Omental fat pad (tissue), 4 donors: Measurements from ENCODE around the gene LDB3. TPM values are rescaled to one million over a fixed set of nuclear protein-coding genes. Genes with fewer than 3 reads are reported as not detected.

Source experiments
- ATAC-seq: fragments of 150-250 bp; one replicate; pipeline ENCODE4 v1.9.1; 2016; ENCODE audit warnings: mild to moderate bottlenecking, moderate library complexity; ENCODE audit not compliant: low FRiP score
- DNase-seq: peaks from one replicate; pipeline ENCODE4 v3.0.0-alpha.2; 2019; ENCODE audit warnings: low spot score
- CTCF ChIP-seq, 3 donors: fragments of 450-650 bp; IDR thresholded peaks; one replicate each; pipeline ENCODE4 v1.5.1; 2016 to 2017; ENCODE audit warnings: antibody characterized with exemption in 3 of 3, mild to moderate bottlenecking in 3 of 3, moderate library complexity in 2 of 3
- total RNA-seq, 4 donors: library from RNA; depleted of rRNA; stranded (reverse); fragments of >200 nt; gene quantifications; one replicate each; pipeline ENCODE4 v1.1.0, GENCODE V29; 2016

The LDB3 gene
- total RNA-seq, 4 donors from 2014 or later, result 0.56 to 22.4 (median 0.65) TPM

DNA sequence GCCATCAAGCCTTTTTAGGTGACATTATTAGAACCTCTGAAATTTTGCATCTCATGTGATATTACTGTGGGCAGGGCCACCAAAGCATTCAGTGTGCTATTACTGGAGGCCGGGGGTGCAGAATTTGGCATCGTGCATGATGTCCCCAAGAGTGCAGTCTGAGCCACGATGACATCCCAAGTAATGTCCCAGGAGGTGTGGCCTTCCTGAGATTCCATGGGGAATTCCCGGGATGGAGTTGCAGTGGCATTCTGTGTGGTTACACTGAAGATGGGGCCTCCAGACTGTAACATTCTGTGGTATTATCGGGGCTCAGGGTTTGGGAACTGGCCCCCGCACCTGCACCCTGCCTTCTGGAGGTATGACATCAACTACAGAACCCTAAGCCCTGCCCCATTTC is 9.1 kb downstream of the LDB3 start:
- TF ChIP-seq CTCF (IDR thresholded peaks at IDR 0.05), result no peak
- ATAC-seq (no peak), DNase-seq (no peak)

DNA sequence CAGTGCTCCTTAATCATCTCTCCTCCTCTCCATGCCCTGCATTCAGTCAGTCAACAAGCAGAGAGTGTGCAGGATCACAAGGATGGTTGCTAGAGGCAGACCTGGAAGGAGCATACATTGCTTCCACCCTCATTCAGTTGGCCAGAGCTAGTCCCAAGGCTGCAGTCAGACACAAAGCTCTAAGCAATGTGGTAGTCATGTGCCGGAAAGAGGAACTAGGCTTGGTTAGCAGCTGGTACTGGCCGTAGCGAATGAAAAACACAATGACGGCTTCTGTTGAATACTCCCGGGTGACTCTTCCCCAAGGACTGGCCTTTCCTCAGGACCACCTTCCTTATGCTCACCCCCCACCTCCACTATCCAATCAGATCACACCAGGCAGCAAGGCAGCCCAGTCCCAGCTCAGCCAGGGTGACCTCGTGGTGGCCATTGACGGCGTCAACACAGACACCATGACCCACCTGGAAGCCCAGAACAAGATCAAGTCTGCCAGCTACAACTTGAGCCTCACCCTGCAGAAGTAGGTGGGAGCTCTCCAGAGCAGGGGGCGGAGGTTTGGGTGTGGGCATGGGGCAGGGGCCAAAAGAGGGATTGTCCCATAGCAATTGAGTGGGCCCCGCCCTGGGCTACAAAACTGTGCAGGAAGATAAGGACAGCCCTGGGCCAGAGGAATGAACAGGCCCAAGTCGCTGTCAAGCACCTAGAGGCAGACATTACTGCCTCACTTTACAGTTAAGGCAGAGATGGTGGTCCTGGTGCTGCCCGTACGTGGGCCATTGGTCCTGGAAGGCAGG is 10.9 kb downstream of the LDB3 start:
- TF ChIP-seq CTCF (IDR thresholded peaks at IDR 0.05), result no peak
- ATAC-seq (no peak), DNase-seq (no peak)

GRCh38 chr10:86681047-86681446 is 12.7 kb downstream of the LDB3 start:
- no peak for ATAC-seq
- no peak for DNase-seq
- TF ChIP-seq CTCF (IDR thresholded peaks at IDR 0.05), result no peak

DNA sequence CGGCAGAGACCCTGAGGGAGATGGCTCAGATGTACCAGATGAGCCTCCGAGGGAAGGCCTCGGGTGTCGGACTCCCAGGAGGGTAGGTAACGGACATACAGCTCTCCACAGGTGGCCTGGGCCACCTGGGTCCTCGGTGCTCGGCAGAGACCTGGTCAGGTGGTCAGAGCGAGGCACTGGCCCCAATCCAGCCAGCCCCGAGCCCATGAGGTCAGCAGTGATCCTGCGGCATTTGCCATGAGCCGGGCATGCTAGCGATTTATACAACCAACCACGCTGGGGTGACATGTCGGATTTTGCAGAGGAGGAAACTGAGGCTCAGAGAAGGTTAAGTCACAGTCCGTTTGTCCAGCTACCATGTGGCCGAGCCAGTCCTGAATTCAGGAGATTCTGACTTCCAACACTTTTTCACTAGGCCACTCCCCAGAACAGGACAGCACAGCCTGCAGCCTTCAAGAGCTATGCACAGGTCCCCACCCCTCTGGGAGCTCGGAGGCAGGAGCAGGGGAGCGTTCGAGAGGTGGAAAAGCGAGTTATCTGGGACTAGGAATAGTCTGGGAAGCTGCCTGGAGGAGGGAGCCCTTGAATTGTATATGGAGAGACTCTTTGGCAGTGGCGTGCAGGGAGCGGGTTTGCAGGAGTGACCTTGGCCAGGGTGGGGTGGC is 13.5 kb downstream of the LDB3 start:
- ATAC-seq, result no peak
- no peak for DNase-seq
- TF ChIP-seq CTCF (IDR thresholded peaks at IDR 0.05), result no peak

DNA sequence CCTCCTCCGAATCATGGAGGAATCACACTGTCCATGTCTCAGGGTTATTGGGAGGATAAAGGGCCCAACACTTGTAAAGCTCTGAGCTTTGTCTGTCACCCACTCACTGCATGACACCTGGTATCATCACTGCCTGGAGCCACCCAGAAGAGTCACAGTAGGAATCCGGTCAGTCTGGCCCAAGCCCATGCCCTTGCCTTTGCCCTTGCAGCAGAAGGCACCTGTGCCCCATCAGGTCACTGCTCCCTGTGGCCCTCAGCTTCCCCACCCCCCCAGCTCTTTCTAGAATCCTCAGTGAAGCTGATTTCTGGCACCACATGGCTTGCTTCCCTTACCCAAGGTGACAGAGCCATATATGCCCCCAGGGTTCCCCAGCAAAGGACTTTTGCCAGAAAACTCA is 14.4 kb downstream of the LDB3 start:
- no peak for TF ChIP-seq CTCF (IDR thresholded peaks at IDR 0.05)
- ATAC-seq (no peak), DNase-seq (no peak)

DNA sequence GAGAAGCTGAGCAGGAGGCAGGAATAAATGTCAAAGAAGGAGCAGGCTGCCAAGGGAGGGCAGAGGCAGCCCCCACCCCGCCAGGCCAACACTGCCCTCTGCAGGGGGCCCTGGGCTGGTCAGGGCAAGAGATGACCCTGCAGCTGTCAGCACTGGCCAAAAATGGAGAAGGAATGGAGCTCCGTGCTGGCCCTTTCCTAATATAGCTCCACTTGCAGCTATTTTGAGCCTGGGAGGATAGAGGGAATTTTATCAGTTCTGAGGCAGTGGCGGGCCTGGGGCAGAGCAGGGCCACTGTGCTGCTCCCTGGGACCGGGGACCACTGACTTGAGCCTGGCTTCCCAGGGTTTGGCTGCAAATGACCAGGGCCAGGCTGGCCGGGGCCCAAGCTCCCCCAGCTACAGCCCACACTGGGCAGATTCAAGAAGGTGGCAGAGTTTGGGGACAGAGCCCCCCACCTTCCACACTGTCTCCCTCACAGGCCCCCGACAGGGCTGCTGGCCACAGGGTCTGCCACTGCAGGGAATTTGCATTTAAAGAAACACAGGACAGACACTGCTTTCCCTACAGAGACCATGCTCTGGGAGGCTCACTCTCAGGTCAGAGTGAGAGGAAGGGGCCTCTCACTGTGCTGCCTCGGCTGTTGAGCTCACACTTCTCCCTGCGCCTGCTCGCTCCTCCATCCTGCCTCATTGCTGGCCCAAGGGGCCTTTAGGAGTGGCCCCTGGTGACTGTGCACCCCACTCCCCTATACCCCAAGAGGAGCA is 16.2 kb downstream of the LDB3 start:
- no peak for TF ChIP-seq CTCF (IDR thresholded peaks at IDR 0.05)
- DNase-seq, result no peak
- ATAC-seq, result no peak
